DOHH2 (cell line): ENCODE results near the gene PHLPP1.

ENCODE experiments used
- CTCF ChIP-seq: fragments of 200-600 bp; sonication (generic); IDR thresholded peaks from one replicate; pipeline ENCODE4 v1.5.1; 2014; ENCODE audit warnings: antibody characterized with exemption, mild to moderate bottlenecking, low read depth, low read length; ENCODE audit not compliant: poor library complexity, severe bottlenecking
- EZH2phosphoT487 ChIP-seq: fragments of 200-600 bp; sonication (generic); IDR thresholded peaks from 2 replicates; pipeline ENCODE4 v1.6.1; 2017; ENCODE audit warnings: borderline replicate concordance, mild to moderate bottlenecking, antibody characterized with exemption, low read length, moderate library complexity, mixed read lengths

- no peak for TF ChIP-seq EZH2phosphoT487
- TF ChIP-seq CTCF = no peak
Measured at GRCh38 chr18:62992877-62993365, 277.6 kb downstream of the PHLPP1 start.
